Fibroblast of the aortic adventitia (primary cell): ENCODE measurements around the gene CAMK4. TPM values are rescaled to one million over a fixed set of nuclear protein-coding genes. Genes with fewer than 3 reads are reported as not detected.

Source experiments
- DNase-seq: peaks from one replicate; pipeline ENCODE4 v3.0.0-alpha.2; 2010; ENCODE audit warnings: low read depth
- H3K4me3 ChIP-seq: 2 replicates; pipeline ENCODE4 v1.5.1; 2011; ENCODE audit warnings: low read depth, mild to moderate bottlenecking, control low read depth, low read length, moderate library complexity
- CTCF ChIP-seq: IDR thresholded peaks from 2 replicates; pipeline ENCODE4 v1.5.1; 2011; ENCODE audit warnings: mild to moderate bottlenecking, low read length, control low read depth, inconsistent platforms; ENCODE audit not compliant: insufficient read depth
- total RNA-seq: library from RNA; depleted of rRNA; stranded (reverse); fragments of >200 nt; gene quantifications from 2 replicates; pipeline ENCODE4 v1.2.3, GENCODE V29; 2012; ENCODE audit warnings: low replicate concordance

The CAMK4 gene
- total RNA-seq, 1 donor = 5.4 TPM

- no peak for TF ChIP-seq CTCF
- DNase-seq = no peak
Measured at GRCh38 chr5:111241696-111242095, 17.5 kb downstream of the CAMK4 start.

DNA sequence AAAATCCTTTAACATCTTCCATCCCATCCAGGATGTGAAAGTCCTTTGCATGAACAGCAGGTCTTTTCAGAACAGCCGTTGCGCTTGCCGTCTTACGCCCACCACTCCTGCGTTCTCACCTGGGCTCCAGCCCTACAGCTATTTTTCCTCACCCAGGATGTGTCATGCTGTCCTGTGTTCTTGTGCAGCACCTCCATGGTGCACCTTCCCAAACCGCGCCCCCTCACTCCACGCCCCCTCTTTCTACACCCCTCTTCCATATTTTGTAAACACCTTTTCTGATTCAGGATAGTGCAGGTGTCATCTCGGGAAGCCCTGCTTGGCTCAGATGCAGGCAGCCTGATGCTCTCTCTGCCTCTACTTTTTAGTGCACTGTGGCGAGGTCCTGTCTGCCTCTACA, 18.4 kb downstream of the CAMK4 start:
- H3K4me3 ChIP-seq = no peak overlapping the region
- TF ChIP-seq CTCF = no peak

More at GRCh38 chr5:111241696-111242095, 17.5 kb downstream of the CAMK4 start:
- H3K4me3 ChIP-seq = no peak overlapping the region

DNA sequence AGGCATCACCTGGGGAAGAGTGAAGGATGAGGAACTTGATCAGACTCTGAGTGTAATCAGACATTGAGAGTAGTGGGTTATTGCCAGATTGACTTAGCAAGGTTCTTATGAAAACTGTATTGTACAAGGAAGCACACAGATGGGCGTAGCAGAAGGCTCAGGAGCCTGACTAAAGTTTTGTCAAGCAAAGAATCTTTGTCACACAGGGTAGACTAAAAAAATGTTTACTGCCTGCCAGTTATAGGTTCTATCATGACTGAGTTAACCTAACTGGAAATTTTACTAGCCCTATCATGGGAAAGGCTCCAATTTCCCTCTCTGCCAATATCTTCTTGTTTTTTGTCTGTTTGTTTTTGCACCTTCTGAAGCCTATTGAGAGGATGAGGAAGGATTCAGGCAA, 19.1 kb downstream of the CAMK4 start:
- no peak for DNase-seq
- no peak overlapping the region for H3K4me3 ChIP-seq
- no peak for TF ChIP-seq CTCF

More for the DNA sequence above, 18.4 kb downstream of the CAMK4 start:
- no peak for DNase-seq

- no peak overlapping the region for H3K4me3 ChIP-seq
- TF ChIP-seq CTCF = no peak
- DNase-seq = no peak
Measured at GRCh38 chr5:111245654-111246053, 21.5 kb downstream of the CAMK4 start.

DNA sequence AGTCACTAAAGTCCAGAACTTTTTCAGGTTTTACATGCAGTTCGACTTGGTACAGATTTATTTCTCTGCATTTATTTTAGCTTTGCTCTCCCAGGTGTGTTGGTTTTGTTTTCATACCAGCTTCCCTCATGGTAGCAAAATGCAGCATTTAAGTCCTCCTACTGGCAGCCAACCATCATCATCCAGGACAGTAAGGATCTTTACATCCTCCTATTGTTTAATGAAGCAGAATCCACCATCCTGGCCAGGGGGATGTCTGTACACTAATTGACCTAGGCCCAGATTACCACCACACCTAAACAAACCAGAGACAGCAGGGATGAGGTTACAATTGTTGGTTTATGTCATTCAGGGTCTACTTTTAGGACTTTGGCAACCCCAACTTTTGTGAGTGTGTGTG, 22.3 kb downstream of the CAMK4 start:
- no peak for DNase-seq
- TF ChIP-seq CTCF = no peak
- H3K4me3 ChIP-seq = no peak overlapping the region

DNA sequence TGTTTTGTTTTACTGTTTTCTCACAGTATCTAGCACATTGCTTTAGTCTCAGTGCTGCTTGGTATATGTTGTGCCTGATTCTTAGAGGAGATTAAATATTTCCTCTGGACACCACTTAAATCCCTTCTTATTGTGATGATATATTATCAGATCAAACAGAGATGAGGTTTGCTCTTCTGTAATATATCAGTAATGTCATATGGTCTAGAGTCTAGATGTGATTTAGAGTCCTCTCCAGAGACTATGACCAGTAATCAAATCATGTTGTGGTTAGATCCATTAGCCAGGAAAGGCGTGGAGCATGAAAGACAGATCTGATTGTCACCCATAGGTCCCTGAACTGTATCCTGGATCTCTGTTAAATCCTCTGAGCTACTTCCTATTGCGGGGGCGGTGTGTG, 24.4 kb downstream of the CAMK4 start:
- DNase-seq = no peak
- TF ChIP-seq CTCF = no peak
- H3K4me3 ChIP-seq = no peak overlapping the region

- DNase-seq = peak; percentile 17
- H3K4me3 ChIP-seq = no peak overlapping the region
- TF ChIP-seq CTCF = no peak
Measured at GRCh38 chr5:111251921-111252320, 27.7 kb downstream of the CAMK4 start.
